SK-N-SH (cell line): ENCODE data around the gene RNF149. TPM values are rescaled to one million over a fixed set of nuclear protein-coding genes. Genes with fewer than 3 reads are reported as not detected.

Experiments used
- CTCF ChIA-PET: fragments of 300-600, 350-600 bp; formaldehyde crosslinking; extraction: SDS; loops from one replicate; lab custom pipeline; 2021; lab: Yijun Ruan, JAX
- POLR2A ChIA-PET: fragments of 350-600 bp; sonication (Branson Sonifier 250); formaldehyde crosslinking; extraction: SDS; loops from one replicate; lab custom pipeline; 2020; ENCODE audit warnings: antibody characterized with exemption, inconsistent platforms; lab: Yijun Ruan, JAX
- DNase-seq: peaks from one replicate; pipeline ENCODE4 v3.0.0; 2012
- H2AFZ ChIP-seq: fragments of 200-600 bp; sonication (generic); 2 replicates; pipeline ENCODE4 v1.8.1; 2016; ENCODE audit warnings: antibody characterized with exemption, mild to moderate bottlenecking, low read depth
- H3F3A ChIP-seq: fragments of 200-600 bp; sonication (generic); replicated peaks from 2 replicates; pipeline ENCODE3; 2016; ENCODE audit warnings: antibody characterized with exemption, mild to moderate bottlenecking; ENCODE audit not compliant: insufficient read depth
- H3K27ac ChIP-seq, 2 experiments: fragments of 200-500 bp in 1 of 2; fragments of 200-600 bp in 1 of 2; sonication (Bioruptor generic) in 1 of 2; sonication (generic), shearing (Covaris generic) in 1 of 2; 2 replicates each; pipeline versions ENCODE4 v1.5.1 to v1.6.1; 2014 to 2016; ENCODE audit warnings: low read depth in 2 of 2, inconsistent platforms in 1 of 2, low read length in 1 of 2, mild to moderate bottlenecking in 1 of 2, mixed read lengths in 1 of 2
- H3K27me3 ChIP-seq: fragments of 200-600 bp; sonication (generic), shearing (Covaris generic); 2 replicates; pipeline ENCODE4 v1.6.1; 2016; ENCODE audit warnings: mixed run types; ENCODE audit not compliant: insufficient read depth
- H3K36me3 ChIP-seq, 2 experiments: fragments of 200-500 bp in 1 of 2; fragments of 200-600 bp in 1 of 2; sonication (Bioruptor generic) in 1 of 2; sonication (generic) in 1 of 2; replicated peaks in 1 of 2; 2 replicates each; pipeline versions ENCODE3 to v1.5.1; 2014 to 2016; ENCODE audit warnings: low read length in 1 of 2, mild to moderate bottlenecking in 1 of 2; ENCODE audit not compliant: insufficient read depth in 2 of 2, control insufficient read depth in 1 of 2
- H3K4me1 ChIP-seq, 2 experiments: fragments of 200-500 bp in 1 of 2; fragments of 200-600 bp in 1 of 2; sonication (Bioruptor generic) in 1 of 2; sonication (generic), shearing (Covaris generic) in 1 of 2; 2 replicates each; pipeline versions ENCODE4 v1.5.1 to v1.6.1; 2014 to 2016; ENCODE audit warnings: low read depth in 1 of 2, low read length in 1 of 2, mixed run types in 1 of 2; ENCODE audit not compliant: insufficient read depth in 2 of 2, control insufficient read depth in 1 of 2
- H3K4me2 ChIP-seq: fragments of 200-600 bp; sonication (generic), shearing (Covaris generic); 2 replicates; pipeline ENCODE4 v1.6.1; 2017; ENCODE audit warnings: mixed run types
- H3K4me3 ChIP-seq, 2 experiments: fragments of 200-500 bp in 1 of 2; fragments of 200-600 bp in 1 of 2; sonication (Bioruptor generic) in 1 of 2; sonication (generic), shearing (Covaris generic) in 1 of 2; 2 replicates each; pipeline versions ENCODE4 v1.5.1 to v1.8.1; 2014 to 2016; ENCODE audit warnings: low read depth in 2 of 2, inconsistent platforms in 1 of 2, low read length in 1 of 2, mild to moderate bottlenecking in 1 of 2, mixed read lengths in 1 of 2, moderate library complexity in 1 of 2
- H3K79me2 ChIP-seq: fragments of 200-600 bp; sonication (generic); 2 replicates; pipeline ENCODE4 v1.8.1; 2017; ENCODE audit warnings: mild to moderate bottlenecking; ENCODE audit not compliant: insufficient read depth
- H3K9ac ChIP-seq: fragments of 200-600 bp; sonication (generic); 2 replicates; pipeline ENCODE4 v1.6.1; 2017; ENCODE audit warnings: mixed run types
- H3K9me2 ChIP-seq: fragments of 200-600 bp; sonication (generic); 2 replicates; pipeline ENCODE4 v1.6.1; 2017; ENCODE audit warnings: mixed run types
- H3K9me3 ChIP-seq: fragments of 200-600 bp; sonication (generic); 2 replicates; pipeline ENCODE4 v1.6.1; 2017; ENCODE audit warnings: mixed run types, mild to moderate bottlenecking, moderate library complexity
- H4K20me1 ChIP-seq: fragments of 200-600 bp; sonication (generic); 2 replicates; pipeline ENCODE4 v1.6.1; 2017; ENCODE audit warnings: mild to moderate bottlenecking, mixed run types; ENCODE audit not compliant: insufficient read depth
- CHD2 ChIP-seq: fragments of 150-350 bp; IDR thresholded peaks from 2 replicates; pipeline ENCODE4 v1.6.1; 2018; ENCODE audit warnings: low read length; ENCODE audit not compliant: partially characterized antibody
- CTCF ChIP-seq: fragments of 200-600 bp; sonication (generic); IDR thresholded peaks from 2 replicates; pipeline ENCODE4 v1.6.1; 2017; ENCODE audit warnings: antibody characterized with exemption, mild to moderate bottlenecking, moderate library complexity
- ELF1 ChIP-seq: IDR thresholded peaks from 2 replicates; pipeline ENCODE4 v1.4.0; 2012
- EZH2phosphoT487 ChIP-seq: fragments of 200-600 bp; sonication (generic); IDR thresholded peaks from 2 replicates; pipeline ENCODE4 v1.6.1; 2017; ENCODE audit warnings: low read depth, mixed run types, mild to moderate bottlenecking, antibody characterized with exemption, moderate library complexity, borderline replicate concordance
- FOXJ3 ChIP-seq: sonication (generic); formaldehyde crosslinking; IDR thresholded peaks from 2 replicates; pipeline ENCODE4 v1.5.1; 2020; ENCODE audit warnings: mild to moderate bottlenecking, missing genetic modification reagents
- FOXM1 ChIP-seq: IDR thresholded peaks from 2 replicates; pipeline ENCODE4 v1.4.0; 2012; ENCODE audit warnings: low read depth, mild to moderate bottlenecking
- JUND ChIP-seq: IDR thresholded peaks from 2 replicates; pipeline ENCODE4 v1.4.0; 2012
- MEF2A ChIP-seq: IDR thresholded peaks from 2 replicates; pipeline ENCODE4 v1.4.0; 2012; ENCODE audit warnings: low read depth, borderline replicate concordance
- POLR2AphosphoS5 ChIP-seq: IDR thresholded peaks from 2 replicates; pipeline ENCODE4 v1.6.1; 2012; ENCODE audit warnings: low read depth, low read length
- SMC3 ChIP-seq: IDR thresholded peaks from 2 replicates; pipeline ENCODE4 v1.6.1; 2012; ENCODE audit warnings: low read depth, low read length, improper control_type of control experiment
- TAF1 ChIP-seq: IDR thresholded peaks from 2 replicates; pipeline ENCODE4 v1.6.1; 2012; ENCODE audit warnings: low read depth, mild to moderate bottlenecking, low read length, moderate library complexity, borderline replicate concordance
- TEAD4 ChIP-seq: IDR thresholded peaks from 2 replicates; pipeline ENCODE4 v1.4.0; 2012; ENCODE audit warnings: mild to moderate bottlenecking, borderline replicate concordance; ENCODE audit not compliant: insufficient read depth
- WGBS: methylation state at CpG from one replicate; pipeline ENCODE4 v1.1.6; 2017; ENCODE audit warnings: low lambda C conversion rate; 5-methylcytosine and 5-hydroxymethylcytosine counted together
- polyA plus RNA-seq, 3 experiments: library from polyadenylated mRNA; depleted of rRNA; stranded (reverse); fragments of >200 nt; gene quantifications; 2 replicates each; pipeline ENCODE4 v1.2.3, GENCODE V29; 2012
- TF ChIP-seq, protein P1 (sequence below): IDR thresholded peaks from 2 replicates; pipeline ENCODE4 v1.6.1; 2012; ENCODE audit warnings: mild to moderate bottlenecking, low read depth, low read length, moderate library complexity
- TF ChIP-seq, protein P2 (sequence below): fragments of 150-350 bp; IDR thresholded peaks from 2 replicates; pipeline ENCODE4 v1.6.1; 2017; ENCODE audit warnings: antibody characterized with exemption, low read length, low read depth, borderline replicate concordance

RNF149 gene
- polyA plus RNA-seq, 1 of the 3 experiments (the other 2 are of a cell fraction): 15.3 TPM

GRCh38 chr2:101311696-101312017 is 3.2 kb upstream of the RNF149 start:
- Histone ChIP-seq H3K27me3 (0 out of 2 replicates have a peak, but pooled peaks cover 7% of the 10 kb centered on the region), H3K9me3 (no peaks in the 10 kb centered on the region), H3K27ac (no peak overlapping the region), H3K9me2 (no peaks in the 10 kb centered on the region), H3K4me1 (peaks cover 0 to 15% of the 10 kb centered on the region in 2 experiments; a peak in 2 of 4 replicates), H3F3A (peaks cover under 1% of the 10 kb centered on the region), H3K79me2 (peaks cover 18% of the 10 kb centered on the region), H4K20me1 (peaks cover 7% of the 10 kb centered on the region), H3K4me2 (no peak overlapping the region), H3K36me3 (no peaks in the 10 kb centered on the region), H3K9ac (no peak overlapping the region), H2AFZ (no peak overlapping the region), H3K4me3 (no peak overlapping the region)
- ChIA-PET CTCF (no interaction called here), POLR2A (no interaction called here)
- TF ChIP-seq CTCF (no peak), EZH2phosphoT487 (no peak), ELF1 (no peak), POLR2AphosphoS5 (no peak), FOXJ3 (CRISPR knock-in tag) (no peak), SMC3 (no peak), CHD2 (no peak), JUND (no peak), MEF2A (no peak), TEAD4 (no peak), FOXM1 (no peak), TAF1 (no peak)
- TF ChIP-seq, protein P1, sequence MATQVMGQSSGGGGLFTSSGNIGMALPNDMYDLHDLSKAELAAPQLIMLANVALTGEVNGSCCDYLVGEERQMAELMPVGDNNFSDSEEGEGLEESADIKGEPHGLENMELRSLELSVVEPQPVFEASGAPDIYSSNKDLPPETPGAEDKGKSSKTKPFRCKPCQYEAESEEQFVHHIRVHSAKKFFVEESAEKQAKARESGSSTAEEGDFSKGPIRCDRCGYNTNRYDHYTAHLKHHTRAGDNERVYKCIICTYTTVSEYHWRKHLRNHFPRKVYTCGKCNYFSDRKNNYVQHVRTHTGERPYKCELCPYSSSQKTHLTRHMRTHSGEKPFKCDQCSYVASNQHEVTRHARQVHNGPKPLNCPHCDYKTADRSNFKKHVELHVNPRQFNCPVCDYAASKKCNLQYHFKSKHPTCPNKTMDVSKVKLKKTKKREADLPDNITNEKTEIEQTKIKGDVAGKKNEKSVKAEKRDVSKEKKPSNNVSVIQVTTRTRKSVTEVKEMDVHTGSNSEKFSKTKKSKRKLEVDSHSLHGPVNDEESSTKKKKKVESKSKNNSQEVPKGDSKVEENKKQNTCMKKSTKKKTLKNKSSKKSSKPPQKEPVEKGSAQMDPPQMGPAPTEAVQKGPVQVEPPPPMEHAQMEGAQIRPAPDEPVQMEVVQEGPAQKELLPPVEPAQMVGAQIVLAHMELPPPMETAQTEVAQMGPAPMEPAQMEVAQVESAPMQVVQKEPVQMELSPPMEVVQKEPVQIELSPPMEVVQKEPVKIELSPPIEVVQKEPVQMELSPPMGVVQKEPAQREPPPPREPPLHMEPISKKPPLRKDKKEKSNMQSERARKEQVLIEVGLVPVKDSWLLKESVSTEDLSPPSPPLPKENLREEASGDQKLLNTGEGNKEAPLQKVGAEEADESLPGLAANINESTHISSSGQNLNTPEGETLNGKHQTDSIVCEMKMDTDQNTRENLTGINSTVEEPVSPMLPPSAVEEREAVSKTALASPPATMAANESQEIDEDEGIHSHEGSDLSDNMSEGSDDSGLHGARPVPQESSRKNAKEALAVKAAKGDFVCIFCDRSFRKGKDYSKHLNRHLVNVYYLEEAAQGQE: no peak
- TF ChIP-seq, protein P2, sequence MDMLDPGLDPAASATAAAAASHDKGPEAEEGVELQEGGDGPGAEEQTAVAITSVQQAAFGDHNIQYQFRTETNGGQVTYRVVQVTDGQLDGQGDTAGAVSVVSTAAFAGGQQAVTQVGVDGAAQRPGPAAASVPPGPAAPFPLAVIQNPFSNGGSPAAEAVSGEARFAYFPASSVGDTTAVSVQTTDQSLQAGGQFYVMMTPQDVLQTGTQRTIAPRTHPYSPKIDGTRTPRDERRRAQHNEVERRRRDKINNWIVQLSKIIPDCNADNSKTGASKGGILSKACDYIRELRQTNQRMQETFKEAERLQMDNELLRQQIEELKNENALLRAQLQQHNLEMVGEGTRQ: no peak
- WGBS: 80% methylated on average over 3 of the region's 3 CpGs
- DNase-seq: no peak
